GM10248 (cell line): ENCODE measurements around the gene KLHL10.

ENCODE experiments used
- CTCF ChIA-PET: fragments of 300-600 bp; sonication (Branson Sonifier 250); formaldehyde crosslinking; extraction: SDS; loops from one replicate; lab custom pipeline; 2021; ENCODE audit warnings: antibody characterized with exemption; lab: Yijun Ruan, JAX
- POLR2A ChIA-PET: fragments of 350-650 bp; sonication (Branson Sonifier 250); formaldehyde crosslinking; extraction: SDS; loops from one replicate; lab custom pipeline; 2020; ENCODE audit warnings: antibody characterized with exemption; lab: Yijun Ruan, JAX
- DNase-seq: peaks from one replicate; pipeline ENCODE4 v3.0.0; 2012; ENCODE audit errors: extremely low spot score
- CTCF ChIP-seq: IDR thresholded peaks from 2 replicates; pipeline ENCODE4 v1.5.1; 2012; ENCODE audit warnings: mild to moderate bottlenecking, low read depth; ENCODE audit errors: extremely low read depth, missing control alignments, control extremely low read depth

Gene KLHL10

GRCh38 chr17:41806685-41807445, 30.8 kb upstream of the KLHL10 start:
- CTCF ChIA-PET = interaction anchor here (1.3 kb wide), 1 partner anchor 69 kb away, joined by 4 read pairs; no protein-coding TSS in a partner anchor

GRCh38 chr17:41810659-41811548, 26.7 kb upstream of the KLHL10 start:
- no peak for DNase-seq
- no peak for TF ChIP-seq CTCF
- ChIA-PET CTCF (interaction anchor here (0.8 to 3.8 kb wide), 19 partner anchors 9 to 115 kb away, joined by 3 to 21 read pairs (median 4); partner anchors contain the start of genes JUP and KLHL11), POLR2A (interaction anchor here (0.6 kb wide), 1 partner anchor 36 kb away, joined by 4 read pairs; no protein-coding TSS in a partner anchor)

More at GRCh38 chr17:41806685-41807445, 30.8 kb upstream of the KLHL10 start:
- no peak for DNase-seq
- no peak for TF ChIP-seq CTCF
- POLR2A ChIA-PET = no interaction called here

- peak; percentile 76 for TF ChIP-seq CTCF
- ChIA-PET CTCF (interaction anchor here (0.8 to 3.8 kb wide), 19 partner anchors 10 to 116 kb away, joined by 3 to 21 read pairs (median 4); partner anchors contain the start of genes JUP and KLHL11), POLR2A (interaction anchor here (0.6 kb wide), 1 partner anchor 35 kb away, joined by 4 read pairs; no protein-coding TSS in a partner anchor)
- DNase-seq = peak; percentile 85
Measured at GRCh38 chr17:41811549-41812380, 25.9 kb upstream of the KLHL10 start, which contains the start of gene P3H4. Gene P3H4 (minus strand): TSS chr17:41811949. CDS start chr17:41811915, 34 bp downstream.

GRCh38 chr17:41812381-41813151, 25.1 kb upstream of the KLHL10 start, which contains the start of gene FKBP10:
Gene FKBP10 (plus strand): TSS chr17:41813004. CDS start chr17:41813035, 31 bp downstream.
- CTCF ChIA-PET = interaction anchor here (1.1 to 3.8 kb wide), 9 partner anchors 11 to 80 kb away, joined by 3 to 21 read pairs (median 5); partner anchors contain the start of gene KLHL11

More at GRCh38 chr17:41812381-41813151, 25.1 kb upstream of the KLHL10 start, which contains the start of gene FKBP10:
- no peak for TF ChIP-seq CTCF
- POLR2A ChIA-PET = no interaction called here
- DNase-seq = peak; percentile 64
